HepG2 (cell line): ENCODE measurements around the gene SPATA33. TPM values are rescaled to one million over a fixed set of nuclear protein-coding genes. Genes with fewer than 3 reads are reported as not detected.
A peak's percentile ranks its signal among the peaks of the same experiment; 100 is the strongest.

Source experiments
- AGO1 ChIP-seq: fragments of 200-400 bp; formaldehyde crosslinking; IDR thresholded peaks from 2 replicates; pipeline ENCODE4 v1.6.1; 2017; ENCODE audit warnings: mild to moderate bottlenecking, low read depth, low read length, moderate library complexity; ENCODE audit not compliant: poor library complexity, severe bottlenecking
- AGO2 ChIP-seq: fragments of 200-400 bp; formaldehyde crosslinking; optimal IDR thresholded peaks from 2 replicates; pipeline ENCODE3; 2017; ENCODE audit warnings: mild to moderate bottlenecking, low read depth, low read length, moderate library complexity
- ATF7 ChIP-seq, 2 experiments: fragments of 450-650 bp in 1 of 2; sonication (generic) in 1 of 2; formaldehyde crosslinking in 1 of 2; IDR thresholded peaks; 2 replicates each; pipeline versions ENCODE4 v1.4.0 to v1.6.1; 2016 to 2020; ENCODE audit warnings: antibody characterized with exemption in 1 of 2, mild to moderate bottlenecking in 1 of 2, missing genetic modification reagents in 1 of 2
- CBFB ChIP-seq: sonication (generic); formaldehyde crosslinking; IDR thresholded peaks from 2 replicates; pipeline ENCODE4 v1.4.0; 2020; ENCODE audit warnings: missing genetic modification reagents
- CREM ChIP-seq, 2 experiments: sonication (generic) in 1 of 2; formaldehyde crosslinking in 1 of 2; IDR thresholded peaks; 2 replicates each; pipeline versions ENCODE4 v1.4.0 to v1.6.1; 2016 to 2020; ENCODE audit warnings: antibody characterized with exemption in 1 of 2, mild to moderate bottlenecking in 1 of 2, missing genetic modification reagents in 1 of 2
- HCFC1 ChIP-seq: fragments of 150-350 bp; IDR thresholded peaks from 2 replicates; pipeline ENCODE4 v1.6.1; 2014; ENCODE audit warnings: low read depth, low read length
- HMGXB3 ChIP-seq: sonication (generic); formaldehyde crosslinking; IDR thresholded peaks from 2 replicates; pipeline ENCODE4 v1.4.0; 2020; ENCODE audit warnings: missing genetic modification reagents, borderline replicate concordance
- SIX4 ChIP-seq: sonication (generic); formaldehyde crosslinking; IDR thresholded peaks from 2 replicates; pipeline ENCODE4 v1.4.0; 2020; ENCODE audit warnings: missing genetic modification reagents
- SUZ12 ChIP-seq: fragments of 150-350 bp; IDR thresholded peaks from 2 replicates; pipeline ENCODE4 v1.6.1; 2014; ENCODE audit warnings: low read depth, low read length
- ZBTB1 ChIP-seq: sonication (generic); formaldehyde crosslinking; IDR thresholded peaks from 2 replicates; pipeline ENCODE4 v1.4.0; 2020; ENCODE audit warnings: missing genetic modification reagents, borderline replicate concordance
- ZNF564 ChIP-seq: sonication (generic); formaldehyde crosslinking; IDR thresholded peaks from 2 replicates; pipeline ENCODE4 v1.8.1; 2023; ENCODE audit warnings: mild to moderate bottlenecking, missing genetic modification reagents
- ZNF687 ChIP-seq: sonication (generic); formaldehyde crosslinking; IDR thresholded peaks from 2 replicates; pipeline ENCODE4 v1.5.1; 2020; ENCODE audit warnings: mild to moderate bottlenecking, missing genetic modification reagents, moderate library complexity
- polyA plus RNA-seq, 8 experiments: library from polyadenylated mRNA; depleted of rRNA in 3 of 8; stranded (reverse) in 7 of 8; unstranded in 1 of 8; fragments of >200 nt; fragmentation: Illumina TruSeq in 4 of 8; extraction: Trizol in 4 of 8; gene quantifications; 2 replicates each; pipeline versions ENCODE4 v1.2.1 to v1.2.3, GENCODE V29; 2011 to 2016; ENCODE audit warnings: low read depth in 4 of 8, missing spikeins in 1 of 8, mixed read lengths in 1 of 8; ENCODE audit not compliant: insufficient read depth in 1 of 8
- total RNA-seq, 5 experiments: library from RNA; depleted of rRNA; stranded (reverse); fragments of >200 nt; fragmentation: Illumina TruSeq; extraction: Trizol; gene quantifications; 2 replicates each; pipeline ENCODE4 v1.2.3, GENCODE V29; 2016; ENCODE audit warnings: low read depth in 1 of 5
- TF ChIP-seq, protein P1 (sequence below): IDR thresholded peaks from 2 replicates; pipeline ENCODE4 v1.6.1; 2012; ENCODE audit warnings: inconsistent platforms
- TF ChIP-seq, protein P2 (sequence below): IDR thresholded peaks from 2 replicates; pipeline ENCODE4 v1.6.1; 2016; ENCODE audit warnings: missing biosample characterization, missing genetic modification reagents, low read depth

The SPATA33 gene
- total and polyA plus RNA-seq, 2 of the 13 experiments (the other 11 are each of a cell fraction or from before 2014, with no cell fraction given): 5.7 to 11.0 TPM

DNA sequence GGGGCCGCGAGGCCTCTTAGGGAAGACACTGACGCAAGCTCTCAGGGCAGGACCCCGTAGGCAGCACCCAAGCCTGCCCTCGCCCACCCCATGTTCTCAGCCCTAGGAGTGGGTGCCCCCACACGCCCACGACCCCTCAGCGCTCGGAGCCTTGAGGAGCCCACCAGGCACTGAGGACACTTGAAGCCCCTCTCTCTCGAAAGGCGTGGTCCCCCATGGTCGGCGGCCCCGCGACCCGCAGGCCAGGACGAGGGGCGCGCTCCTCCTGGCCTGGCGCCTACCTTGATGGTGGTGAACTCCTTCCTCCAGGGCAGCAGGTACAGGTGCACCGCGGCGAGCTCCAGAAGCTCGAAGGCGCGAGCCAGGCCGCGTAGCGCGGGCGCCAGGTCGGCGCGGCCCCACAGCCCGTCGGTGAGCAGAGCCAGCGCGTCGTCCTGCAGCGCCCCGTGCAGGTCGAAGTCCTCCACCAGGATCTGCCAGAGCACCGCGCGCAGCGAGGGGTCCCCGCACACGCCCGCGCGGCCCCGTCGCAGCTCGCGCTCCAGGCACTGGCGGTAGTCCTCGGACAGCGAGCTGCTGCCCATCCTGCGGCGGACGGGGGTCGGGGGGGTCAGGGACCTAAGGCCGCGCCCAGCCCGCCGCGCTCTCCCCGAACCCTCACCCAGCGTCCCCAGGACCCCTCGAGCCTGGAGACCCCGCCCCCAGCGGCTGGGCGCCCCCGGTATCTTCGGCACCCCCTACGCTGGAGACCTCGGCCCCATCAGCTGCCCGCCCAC, 43.2 kb downstream of the SPATA33 start (continued):
- TF ChIP-seq HMGXB3 (CRISPR knock-in tag): no peak
- TF ChIP-seq SIX4 (CRISPR knock-in tag): no peak
- TF ChIP-seq, protein P1, sequence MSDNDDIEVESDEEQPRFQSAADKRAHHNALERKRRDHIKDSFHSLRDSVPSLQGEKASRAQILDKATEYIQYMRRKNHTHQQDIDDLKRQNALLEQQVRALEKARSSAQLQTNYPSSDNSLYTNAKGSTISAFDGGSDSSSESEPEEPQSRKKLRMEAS: peak; percentile 91
- peak; percentile 86 for TF ChIP-seq ZNF687 (CRISPR knock-in tag)
- peak; percentile 85; the same call in 1 of the 2 replicates for TF ChIP-seq CBFB
- TF ChIP-seq SUZ12: no peak
- TF ChIP-seq, protein P2, sequence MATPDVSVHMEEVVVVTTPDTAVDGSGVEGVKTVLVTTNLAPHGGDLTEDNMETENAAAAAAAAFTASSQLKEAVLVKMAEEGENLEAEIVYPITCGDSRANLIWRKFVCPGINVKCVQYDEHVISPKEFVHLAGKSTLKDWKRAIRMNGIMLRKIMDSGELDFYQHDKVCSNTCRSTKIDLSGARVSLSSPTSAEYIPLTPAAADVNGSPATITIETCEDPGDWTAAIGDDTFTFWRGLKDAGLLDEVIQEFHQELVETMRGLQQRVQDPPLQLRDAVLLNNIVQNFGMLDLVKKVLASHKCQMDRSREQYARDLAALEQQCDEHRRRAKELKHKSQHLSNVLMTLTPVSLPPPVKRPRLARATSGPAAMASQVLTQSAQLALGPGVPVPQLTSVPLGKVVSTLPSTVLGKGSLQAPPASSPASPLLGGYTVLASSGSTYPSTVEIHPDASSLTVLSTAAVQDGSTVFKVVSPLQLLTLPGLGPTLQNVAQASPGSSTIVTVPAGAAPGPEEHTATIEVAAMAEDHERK: no peak
- TF ChIP-seq HCFC1: no peak
- peak; percentile 85 for TF ChIP-seq ZNF564
- peak; percentile 24 for TF ChIP-seq AGO1
- TF ChIP-seq ZBTB1 (CRISPR knock-in tag): no peak
- TF ChIP-seq CREM (IDR thresholded peaks at IDR 0.05): no peak
- TF ChIP-seq CREM (CRISPR knock-in tag; IDR thresholded peaks at IDR 0.05): no peak
- TF ChIP-seq AGO2: peak; percentile 14
- TF ChIP-seq ATF7 (IDR thresholded peaks at IDR 0.05): no peak
- TF ChIP-seq ATF7 (CRISPR knock-in tag; IDR thresholded peaks at IDR 0.05): no peak
